ENCODE measurements around the gene BAD. TPM values are rescaled to one million over a fixed set of nuclear protein-coding genes. Genes with fewer than 3 reads are reported as not detected.

The BAD gene
- total and polyA plus RNA-seq, 10 of the 15 experiments (the other 5 are each of a cell fraction or from before 2014, with no cell fraction given): 1.5 to 67.2 (median 39.6) TPM

GRCh38 chr11:64268025-64268892, 16.2 kb downstream of the BAD start:
- Histone ChIP-seq H3K4me2 (ENCODE audit: control insufficient read depth, insufficient read depth) (peak overlapping the region; percentile 100), H3K9ac (ENCODE audit: control insufficient read depth, insufficient read depth, low read length) (peak overlapping the region; percentile 97), H2AFZ (ENCODE audit: control insufficient read depth, low read depth, low read length) (no peak overlapping the region), H3K27ac (ENCODE audit: control insufficient read depth, insufficient read depth) (peak overlapping the region; percentile 81), H3K9me3 (replicated peaks; ENCODE audit: control insufficient read depth, insufficient read depth, low read length) (no peaks in the 10 kb centered on the region), H3K4me3 (peak overlapping the region; percentile 88), H3K36me3 (ENCODE audit: control insufficient read depth in 2 of 2, insufficient read depth in 2 of 2, low read length in 1 of 2) (no peaks in the 10 kb centered on the region; a peak in 2 of 4 replicates), H3K4me1 (ENCODE audit: control insufficient read depth, insufficient read depth, low read length) (peaks cover 12% of the 10 kb centered on the region), H4K20me1 (ENCODE audit: control insufficient read depth, insufficient read depth) (no peaks in the 10 kb centered on the region), H3K79me2 (ENCODE audit: control insufficient read depth, insufficient read depth, low read length) (peaks cover 19% of the 10 kb centered on the region), H3K27me3 (replicated peaks in 1 of 2; ENCODE audit: control insufficient read depth in 2 of 2, insufficient read depth in 2 of 2, low read length in 1 of 2) (no peaks in the 10 kb centered on the region)
- FAIRE-seq (no peak), DNase-seq (ENCODE audit: low read depth, low spot score) (no peak), ATAC-seq (no peak)
- POLR2A ChIA-PET: interaction anchor here (0.6 to 6.3 kb wide), 15 partner anchors 10 to 515 kb away, joined by 3 to 92 read pairs (median 5); partner anchors contain the start of genes BAD, CATSPERZ, ESRRA and FERMT3
- no TSS peak for BruUV-seq (replicated peaks)
- 65% methylated on average over 23 of the region's 23 CpGs for WGBS (ENCODE audit: insufficient coverage, insufficient replicate concordance, low lambda C conversion rate, missing lambda C conversion rate)
- intact Hi-C loops (cut with micrococcal nuclease; ENCODE audit: unreplicated experiment): loop anchor here (2.0 kb wide), 1 partner anchor 17 kb away; the partner anchor contains the start of gene PLCB3
- SMC1A ChIA-PET (ENCODE audit: uncharacterized antibody, unreplicated experiment): interaction anchor here (0.7 to 4.6 kb wide), 5 partner anchors 18 to 86 kb away, joined by 3 to 32 read pairs (median 3); partner anchors contain the start of genes FERMT3, NUDT22 and TRPT1
- TF ChIP-seq GABPA (IDR thresholded peaks at IDR 0.05; ENCODE audit: low read depth) (no peak), MYB (IDR thresholded peaks at IDR 0.05; ENCODE audit: borderline replicate concordance, low read depth, low read length) (no peak), ZBTB4 (CRISPR knock-in tag; IDR thresholded peaks at IDR 0.05) (no peak), POLR2AphosphoS5 (IDR thresholded peaks at IDR 0.05; ENCODE audit: low read length) (0 out of 2 replicates have a peak, but pooled peaks have one; percentile 17), ELK1 (IDR thresholded peaks at IDR 0.05; ENCODE audit: low read depth, low read length) (no peak), ZNF687 (IDR thresholded peaks at IDR 0.05) (no peak), BCL3 (IDR thresholded peaks at IDR 0.05; ENCODE audit: borderline replicate concordance, insufficient read depth, low read depth, low read length, poor library complexity, severe bottlenecking) (no peak), POLR2AphosphoS2 (IDR thresholded peaks at IDR 0.05; ENCODE audit: low read depth, low read length) (peak; percentile 18; the same call in 1 of the 2 replicates)
- CTCF ChIA-PET: interaction anchor here (0.8 to 5.7 kb wide), 9 partner anchors 8 to 63 kb away, joined by 3 to 147 read pairs (median 7); partner anchors contain the start of genes BAD, CATSPERZ, FERMT3 and GPR137
- in situ Hi-C loops (cut with MboI): no loop called here
- RAD21 ChIA-PET (ENCODE audit: unreplicated experiment): interaction anchor here (0.8 to 4.3 kb wide), 7 partner anchors 16 to 64 kb away, joined by 3 to 56 read pairs (median 4); partner anchors contain the start of genes FERMT3, PPP1R14B, PRDX5 and TRMT112
